ENCODE measurements around the gene MCEMP1. TPM values are rescaled to one million over a fixed set of nuclear protein-coding genes. Genes with fewer than 3 reads are reported as not detected.
A peak's percentile ranks its signal among the peaks of the same experiment; 100 is the strongest.

Gene MCEMP1
- total and polyA plus RNA-seq, 2 of the 13 experiments (the other 11 are each of a cell fraction or from before 2014, with no cell fraction given), result not detected

DNA sequence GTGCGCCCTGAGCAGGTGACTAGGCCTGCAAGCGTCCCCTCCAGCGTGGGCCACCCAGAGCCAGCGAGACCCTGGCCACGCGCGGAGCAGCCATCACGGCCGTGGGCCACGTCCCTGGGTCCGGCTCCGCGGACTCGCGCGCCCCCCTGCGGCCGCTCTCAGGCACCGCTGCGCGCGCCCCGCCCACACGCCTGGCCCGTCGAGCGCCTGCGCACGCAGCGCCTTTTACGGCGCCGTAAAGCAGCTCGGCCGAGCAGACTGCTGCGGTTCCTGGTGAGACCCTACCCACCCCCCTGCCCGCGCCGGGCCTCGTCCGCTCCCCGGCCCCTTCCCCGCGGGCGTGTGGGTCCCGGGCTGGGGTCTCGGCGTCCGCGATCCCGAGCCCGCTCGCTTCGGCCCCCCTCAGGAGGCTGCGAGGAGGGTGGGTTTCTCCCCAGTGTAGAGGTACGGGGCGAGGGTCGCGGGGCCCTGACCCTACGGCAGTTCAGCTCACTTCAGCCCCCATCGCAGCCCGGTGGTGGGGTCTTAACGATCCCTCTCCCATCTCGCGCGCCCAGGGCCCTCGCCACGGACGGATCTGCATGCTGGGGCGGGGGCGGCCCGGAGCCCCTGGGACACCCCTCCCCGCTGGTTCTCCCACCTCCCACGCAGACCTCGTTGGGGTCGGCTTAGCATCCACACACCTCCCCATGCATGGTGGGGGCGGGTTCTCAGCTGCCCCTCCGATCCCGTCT is 3.9 kb downstream of the MCEMP1 start, which contains the start of gene TRAPPC5 (continued):
- TF ChIP-seq, protein P1, sequence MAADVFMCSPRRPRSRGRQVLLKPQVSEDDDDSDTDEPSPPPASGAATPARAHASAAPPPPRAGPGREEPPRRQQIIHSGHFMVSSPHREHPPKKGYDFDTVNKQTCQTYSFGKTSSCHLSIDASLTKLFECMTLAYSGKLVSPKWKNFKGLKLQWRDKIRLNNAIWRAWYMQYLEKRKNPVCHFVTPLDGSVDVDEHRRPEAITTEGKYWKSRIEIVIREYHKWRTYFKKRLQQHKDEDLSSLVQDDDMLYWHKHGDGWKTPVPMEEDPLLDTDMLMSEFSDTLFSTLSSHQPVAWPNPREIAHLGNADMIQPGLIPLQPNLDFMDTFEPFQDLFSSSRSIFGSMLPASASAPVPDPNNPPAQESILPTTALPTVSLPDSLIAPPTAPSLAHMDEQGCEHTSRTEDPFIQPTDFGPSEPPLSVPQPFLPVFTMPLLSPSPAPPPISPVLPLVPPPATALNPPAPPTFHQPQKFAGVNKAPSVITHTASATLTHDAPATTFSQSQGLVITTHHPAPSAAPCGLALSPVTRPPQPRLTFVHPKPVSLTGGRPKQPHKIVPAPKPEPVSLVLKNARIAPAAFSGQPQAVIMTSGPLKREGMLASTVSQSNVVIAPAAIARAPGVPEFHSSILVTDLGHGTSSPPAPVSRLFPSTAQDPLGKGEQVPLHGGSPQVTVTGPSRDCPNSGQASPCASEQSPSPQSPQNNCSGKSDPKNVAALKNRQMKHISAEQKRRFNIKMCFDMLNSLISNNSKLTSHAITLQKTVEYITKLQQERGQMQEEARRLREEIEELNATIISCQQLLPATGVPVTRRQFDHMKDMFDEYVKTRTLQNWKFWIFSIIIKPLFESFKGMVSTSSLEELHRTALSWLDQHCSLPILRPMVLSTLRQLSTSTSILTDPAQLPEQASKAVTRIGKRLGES (CRISPR knock-in tag; IDR thresholded peaks at IDR 0.05; ENCODE audit: borderline replicate concordance), result no peak
- TF ChIP-seq NR2C2 (CRISPR knock-in tag; IDR thresholded peaks at IDR 0.05; ENCODE audit: borderline replicate concordance) (no peak; the same call in 1 of the 2 replicates), ZFP41 (CRISPR knock-in tag; IDR thresholded peaks at IDR 0.05; ENCODE audit: borderline replicate concordance) (no peak), KLF13 (CRISPR knock-in tag; IDR thresholded peaks at IDR 0.05) (0 out of 2 replicates have a peak, but pooled peaks have one; percentile 14), NFE2 (CRISPR knock-in tag; IDR thresholded peaks at IDR 0.05) (no peak), SMYD3 (CRISPR knock-in tag; IDR thresholded peaks at IDR 0.05) (no peak), FIP1L1 (IDR thresholded peaks at IDR 0.05; ENCODE audit: borderline replicate concordance, insufficient read depth, low read depth, low read length) (no peak), ZNF263 (CRISPR knock-in tag; IDR thresholded peaks at IDR 0.05) (no peak), ZNF772 (CRISPR knock-in tag; IDR thresholded peaks at IDR 0.05) (peak; percentile 56), ATM (IDR thresholded peaks at IDR 0.05; ENCODE audit: borderline replicate concordance) (no peak), TBX2 (CRISPR knock-in tag; IDR thresholded peaks at IDR 0.05; ENCODE audit: borderline replicate concordance) (peak; percentile 36; the same call in 1 of the 2 replicates), GABPA (IDR thresholded peaks at IDR 0.05; ENCODE audit: low read depth, low read length) (no peak), GABPA (CRISPR knock-in tag; IDR thresholded peaks at IDR 0.05; ENCODE audit: low read depth) (no peak), KDM6A (CRISPR knock-in tag; IDR thresholded peaks at IDR 0.05; ENCODE audit: low read depth) (no peak)
- TF ChIP-seq, protein P2, sequence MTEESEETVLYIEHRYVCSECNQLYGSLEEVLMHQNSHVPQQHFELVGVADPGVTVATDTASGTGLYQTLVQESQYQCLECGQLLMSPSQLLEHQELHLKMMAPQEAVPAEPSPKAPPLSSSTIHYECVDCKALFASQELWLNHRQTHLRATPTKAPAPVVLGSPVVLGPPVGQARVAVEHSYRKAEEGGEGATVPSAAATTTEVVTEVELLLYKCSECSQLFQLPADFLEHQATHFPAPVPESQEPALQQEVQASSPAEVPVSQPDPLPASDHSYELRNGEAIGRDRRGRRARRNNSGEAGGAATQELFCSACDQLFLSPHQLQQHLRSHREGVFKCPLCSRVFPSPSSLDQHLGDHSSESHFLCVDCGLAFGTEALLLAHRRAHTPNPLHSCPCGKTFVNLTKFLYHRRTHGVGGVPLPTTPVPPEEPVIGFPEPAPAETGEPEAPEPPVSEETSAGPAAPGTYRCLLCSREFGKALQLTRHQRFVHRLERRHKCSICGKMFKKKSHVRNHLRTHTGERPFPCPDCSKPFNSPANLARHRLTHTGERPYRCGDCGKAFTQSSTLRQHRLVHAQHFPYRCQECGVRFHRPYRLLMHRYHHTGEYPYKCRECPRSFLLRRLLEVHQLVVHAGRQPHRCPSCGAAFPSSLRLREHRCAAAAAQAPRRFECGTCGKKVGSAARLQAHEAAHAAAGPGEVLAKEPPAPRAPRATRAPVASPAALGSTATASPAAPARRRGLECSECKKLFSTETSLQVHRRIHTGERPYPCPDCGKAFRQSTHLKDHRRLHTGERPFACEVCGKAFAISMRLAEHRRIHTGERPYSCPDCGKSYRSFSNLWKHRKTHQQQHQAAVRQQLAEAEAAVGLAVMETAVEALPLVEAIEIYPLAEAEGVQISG (CRISPR knock-in tag; IDR thresholded peaks at IDR 0.05), result peak; percentile 72
- TF ChIP-seq, protein P3, sequence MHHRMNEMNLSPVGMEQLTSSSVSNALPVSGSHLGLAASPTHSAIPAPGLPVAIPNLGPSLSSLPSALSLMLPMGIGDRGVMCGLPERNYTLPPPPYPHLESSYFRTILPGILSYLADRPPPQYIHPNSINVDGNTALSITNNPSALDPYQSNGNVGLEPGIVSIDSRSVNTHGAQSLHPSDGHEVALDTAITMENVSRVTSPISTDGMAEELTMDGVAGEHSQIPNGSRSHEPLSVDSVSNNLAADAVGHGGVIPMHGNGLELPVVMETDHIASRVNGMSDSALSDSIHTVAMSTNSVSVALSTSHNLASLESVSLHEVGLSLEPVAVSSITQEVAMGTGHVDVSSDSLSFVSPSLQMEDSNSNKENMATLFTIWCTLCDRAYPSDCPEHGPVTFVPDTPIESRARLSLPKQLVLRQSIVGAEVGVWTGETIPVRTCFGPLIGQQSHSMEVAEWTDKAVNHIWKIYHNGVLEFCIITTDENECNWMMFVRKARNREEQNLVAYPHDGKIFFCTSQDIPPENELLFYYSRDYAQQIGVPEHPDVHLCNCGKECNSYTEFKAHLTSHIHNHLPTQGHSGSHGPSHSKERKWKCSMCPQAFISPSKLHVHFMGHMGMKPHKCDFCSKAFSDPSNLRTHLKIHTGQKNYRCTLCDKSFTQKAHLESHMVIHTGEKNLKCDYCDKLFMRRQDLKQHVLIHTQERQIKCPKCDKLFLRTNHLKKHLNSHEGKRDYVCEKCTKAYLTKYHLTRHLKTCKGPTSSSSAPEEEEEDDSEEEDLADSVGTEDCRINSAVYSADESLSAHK (CRISPR knock-in tag; IDR thresholded peaks at IDR 0.05; ENCODE audit: borderline replicate concordance), result no peak
- TF ChIP-seq, protein P4, sequence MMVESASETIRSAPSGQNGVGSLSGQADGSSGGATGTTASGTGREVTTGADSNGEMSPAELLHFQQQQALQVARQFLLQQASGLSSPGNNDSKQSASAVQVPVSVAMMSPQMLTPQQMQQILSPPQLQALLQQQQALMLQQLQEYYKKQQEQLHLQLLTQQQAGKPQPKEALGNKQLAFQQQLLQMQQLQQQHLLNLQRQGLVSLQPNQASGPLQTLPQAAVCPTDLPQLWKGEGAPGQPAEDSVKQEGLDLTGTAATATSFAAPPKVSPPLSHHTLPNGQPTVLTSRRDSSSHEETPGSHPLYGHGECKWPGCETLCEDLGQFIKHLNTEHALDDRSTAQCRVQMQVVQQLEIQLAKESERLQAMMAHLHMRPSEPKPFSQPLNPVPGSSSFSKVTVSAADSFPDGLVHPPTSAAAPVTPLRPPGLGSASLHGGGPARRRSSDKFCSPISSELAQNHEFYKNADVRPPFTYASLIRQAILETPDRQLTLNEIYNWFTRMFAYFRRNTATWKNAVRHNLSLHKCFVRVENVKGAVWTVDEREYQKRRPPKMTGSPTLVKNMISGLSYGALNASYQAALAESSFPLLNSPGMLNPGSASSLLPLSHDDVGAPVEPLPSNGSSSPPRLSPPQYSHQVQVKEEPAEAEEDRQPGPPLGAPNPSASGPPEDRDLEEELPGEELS (CRISPR knock-in tag; IDR thresholded peaks at IDR 0.05), result no peak
- TF ChIP-seq, protein P5, sequence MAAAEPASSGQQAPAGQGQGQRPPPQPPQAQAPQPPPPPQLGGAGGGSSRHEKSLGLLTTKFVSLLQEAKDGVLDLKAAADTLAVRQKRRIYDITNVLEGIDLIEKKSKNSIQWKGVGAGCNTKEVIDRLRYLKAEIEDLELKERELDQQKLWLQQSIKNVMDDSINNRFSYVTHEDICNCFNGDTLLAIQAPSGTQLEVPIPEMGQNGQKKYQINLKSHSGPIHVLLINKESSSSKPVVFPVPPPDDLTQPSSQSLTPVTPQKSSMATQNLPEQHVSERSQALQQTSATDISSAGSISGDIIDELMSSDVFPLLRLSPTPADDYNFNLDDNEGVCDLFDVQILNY (CRISPR knock-in tag; conservative IDR thresholded peaks at IDR 0.05), result peak; percentile 68; the same call in 1 of the 2 replicates

Data from HepG2 (cell line).